ENCODE data around the gene PRSS57. TPM values are rescaled to one million over a fixed set of nuclear protein-coding genes. Genes with fewer than 3 reads are reported as not detected.
A peak's percentile ranks its signal among the peaks of the same experiment; 100 is the strongest.
"Not testable (repeated sequence)": the region's sequence is repeated elsewhere in the genome, so short reads cannot be mapped to it uniquely, and the experiment has no call there.

Gene PRSS57
- total RNA-seq = not detected
- not detected for polyA plus RNA-seq
- long read RNA-seq, donor 1 = 0 reads
- long read RNA-seq, donor 2 = 0 reads
- long read RNA-seq, donor 3 = 0 reads
- long read RNA-seq, donor 4 = 0 reads

- ATAC-seq = no peak
- 61% methylated on average over 31 of the region's 31 CpGs for WGBS
- H3K4me1 ChIP-seq (ENCODE audit: control insufficient read depth, insufficient read depth, low read length) = no peaks in the 10 kb centered on the region
- peak in 1 of 3 donors; percentile 40 for DNase-seq
- no peak within 1 kb of the TSS for H3K27ac ChIP-seq (ENCODE audit: low read length)
- H3K4me3 ChIP-seq (ENCODE audit: low read length) = no peak within 1 kb of the TSS
- H3K9me3 ChIP-seq (ENCODE audit: control insufficient read depth, low read length) = no peaks in the 10 kb centered on the region
- H3K27me3 ChIP-seq (ENCODE audit: control insufficient read depth, insufficient read depth) = no peaks in the 10 kb centered on the region
- intact Hi-C loops (cut with DNase I) = no loop called here
These were observed at the start of gene PRSS57 for GRCh38 chr19:695352-695949. TSS of gene PRSS57 (minus strand) at chr19:695452. CDS start at chr19:695430, 22 bp downstream.

GRCh38 chr19:743168-743687, 48.0 kb upstream of the PRSS57 start:
- H3K4me1 ChIP-seq (ENCODE audit: control insufficient read depth, insufficient read depth, low read length) = no peaks in the 10 kb centered on the region
- WGBS = 74% methylated on average over 13 of the region's 13 CpGs
- H3K27me3 ChIP-seq (ENCODE audit: control insufficient read depth, insufficient read depth) = no peaks in the 10 kb centered on the region
- H3K4me3 ChIP-seq (ENCODE audit: low read length) = no peak overlapping the region
- no peak for DNase-seq
- intact Hi-C loops (cut with DNase I) = no loop called here
- no peaks in the 10 kb centered on the region for H3K9me3 ChIP-seq (ENCODE audit: control insufficient read depth, low read length)
- no peak for ATAC-seq
- H3K27ac ChIP-seq (ENCODE audit: low read length) = no peak overlapping the region

GRCh38 chr19:742540-743075, 47.4 kb upstream of the PRSS57 start:
- Histone ChIP-seq H3K4me3 (ENCODE audit: low read length) (no peak overlapping the region), H3K27ac (ENCODE audit: low read length) (no peak overlapping the region), H3K9me3 (ENCODE audit: control insufficient read depth, low read length) (no peaks in the 10 kb centered on the region), H3K27me3 (ENCODE audit: control insufficient read depth, insufficient read depth) (no peaks in the 10 kb centered on the region), H3K4me1 (ENCODE audit: control insufficient read depth, insufficient read depth, low read length) (no peaks in the 10 kb centered on the region)
- no peak for ATAC-seq
- intact Hi-C loops (cut with DNase I) = no loop called here
- 96% methylated on average over 24 of the region's 24 CpGs for WGBS
- DNase-seq = no peak

- no peak overlapping the region for H3K4me3 ChIP-seq (ENCODE audit: low read length)
- ATAC-seq = no peak
- no peaks in the 10 kb centered on the region for H3K4me1 ChIP-seq (ENCODE audit: control insufficient read depth, insufficient read depth, low read length)
- 82% methylated on average over 18 of the region's 19 CpGs for WGBS
- no peak overlapping the region for H3K27ac ChIP-seq (ENCODE audit: low read length)
- intact Hi-C loops (cut with DNase I) = no loop called here
- H3K27me3 ChIP-seq (ENCODE audit: control insufficient read depth, insufficient read depth) = no peaks in the 10 kb centered on the region
- DNase-seq = no peak
- no peaks in the 10 kb centered on the region for H3K9me3 ChIP-seq (ENCODE audit: control insufficient read depth, low read length)
These were observed 46.4 kb upstream of the PRSS57 start for GRCh38 chr19:741506-742131.

GRCh38 chr19:740816-741505, 45.7 kb upstream of the PRSS57 start:
- H3K27ac ChIP-seq (ENCODE audit: low read length); H3K9me3 ChIP-seq (ENCODE audit: control insufficient read depth, low read length); DNase-seq; H3K4me1 ChIP-seq (ENCODE audit: control insufficient read depth, insufficient read depth, low read length); H3K4me3 ChIP-seq (ENCODE audit: low read length); intact Hi-C loops (cut with DNase I); H3K27me3 ChIP-seq (ENCODE audit: control insufficient read depth, insufficient read depth); ATAC-seq: not testable (repeated sequence)
- WGBS = 87% methylated on average over 16 of the region's 16 CpGs

GRCh38 chr19:739998-740715, 44.9 kb upstream of the PRSS57 start:
- Histone ChIP-seq H3K4me1 (ENCODE audit: control insufficient read depth, insufficient read depth, low read length) (no peaks in the 10 kb centered on the region), H3K9me3 (ENCODE audit: control insufficient read depth, low read length) (no peaks in the 10 kb centered on the region), H3K27ac (ENCODE audit: low read length) (no peak overlapping the region), H3K27me3 (ENCODE audit: control insufficient read depth, insufficient read depth) (no peaks in the 10 kb centered on the region), H3K4me3 (ENCODE audit: low read length) (no peak overlapping the region)
- intact Hi-C loops (cut with DNase I) = no loop called here
- ATAC-seq (no peak), DNase-seq (no peak)
- WGBS = 91% methylated on average over 36 of the region's 36 CpGs

GRCh38 chr19:738509-739128, 43.4 kb upstream of the PRSS57 start:
- DNase-seq = no peak
- no peaks in the 10 kb centered on the region for H3K4me1 ChIP-seq (ENCODE audit: control insufficient read depth, insufficient read depth, low read length)
- H3K4me3 ChIP-seq (ENCODE audit: low read length) = no peak overlapping the region
- no peaks in the 10 kb centered on the region for H3K9me3 ChIP-seq (ENCODE audit: control insufficient read depth, low read length)
- no peak overlapping the region for H3K27ac ChIP-seq (ENCODE audit: low read length)
- intact Hi-C loops (cut with DNase I) = no loop called here
- ATAC-seq = no peak
- 93% methylated on average over 23 of the region's 23 CpGs for WGBS
- no peaks in the 10 kb centered on the region for H3K27me3 ChIP-seq (ENCODE audit: control insufficient read depth, insufficient read depth)

- WGBS = 39% methylated on average over 22 of the region's 22 CpGs
- intact Hi-C loops (cut with DNase I) = no loop called here
- Histone ChIP-seq H3K27me3 (ENCODE audit: control insufficient read depth, insufficient read depth) (no peaks in the 10 kb centered on the region), H3K27ac (ENCODE audit: low read length) (no peak overlapping the region), H3K9me3 (ENCODE audit: control insufficient read depth, low read length) (no peaks in the 10 kb centered on the region), H3K4me1 (ENCODE audit: control insufficient read depth, insufficient read depth, low read length) (no peaks in the 10 kb centered on the region), H3K4me3 (ENCODE audit: low read length) (no peak overlapping the region)
- ATAC-seq (peak; percentile 34 to 53), DNase-seq (peak in 1 of 3 donors; percentile 84)
These were observed 42.4 kb upstream of the PRSS57 start for GRCh38 chr19:737591-738093.

- no peak for DNase-seq
- Histone ChIP-seq H3K4me1 (ENCODE audit: control insufficient read depth, insufficient read depth, low read length) (no peaks in the 10 kb centered on the region), H3K4me3 (ENCODE audit: low read length) (no peak overlapping the region), H3K27me3 (ENCODE audit: control insufficient read depth, insufficient read depth) (no peaks in the 10 kb centered on the region), H3K9me3 (ENCODE audit: control insufficient read depth, low read length) (no peaks in the 10 kb centered on the region), H3K27ac (ENCODE audit: low read length) (no peak overlapping the region)
- WGBS = 91% methylated on average over 32 of the region's 32 CpGs
- no peak for ATAC-seq
- intact Hi-C loops (cut with DNase I) = no loop called here
These were observed 40.9 kb upstream of the PRSS57 start for GRCh38 chr19:736125-736524.

- 95% methylated on average over 13 of the region's 13 CpGs for WGBS
- DNase-seq (no peak), ATAC-seq (no peak)
- Histone ChIP-seq H3K9me3 (ENCODE audit: control insufficient read depth, low read length) (no peaks in the 10 kb centered on the region), H3K4me3 (ENCODE audit: low read length) (no peak overlapping the region), H3K27me3 (ENCODE audit: control insufficient read depth, insufficient read depth) (no peaks in the 10 kb centered on the region), H3K27ac (ENCODE audit: low read length) (no peak overlapping the region), H3K4me1 (ENCODE audit: control insufficient read depth, insufficient read depth, low read length) (no peaks in the 10 kb centered on the region)
- intact Hi-C loops (cut with DNase I) = loop anchor here (2.0 to 5.0 kb wide), 2 partner anchors 67 to 70 kb away; no protein-coding TSS in a partner anchor
These were observed 39.5 kb upstream of the PRSS57 start for GRCh38 chr19:734716-735115.
